Measurements from ENCODE around the gene PDGFRB.

The PDGFRB gene

DNA sequence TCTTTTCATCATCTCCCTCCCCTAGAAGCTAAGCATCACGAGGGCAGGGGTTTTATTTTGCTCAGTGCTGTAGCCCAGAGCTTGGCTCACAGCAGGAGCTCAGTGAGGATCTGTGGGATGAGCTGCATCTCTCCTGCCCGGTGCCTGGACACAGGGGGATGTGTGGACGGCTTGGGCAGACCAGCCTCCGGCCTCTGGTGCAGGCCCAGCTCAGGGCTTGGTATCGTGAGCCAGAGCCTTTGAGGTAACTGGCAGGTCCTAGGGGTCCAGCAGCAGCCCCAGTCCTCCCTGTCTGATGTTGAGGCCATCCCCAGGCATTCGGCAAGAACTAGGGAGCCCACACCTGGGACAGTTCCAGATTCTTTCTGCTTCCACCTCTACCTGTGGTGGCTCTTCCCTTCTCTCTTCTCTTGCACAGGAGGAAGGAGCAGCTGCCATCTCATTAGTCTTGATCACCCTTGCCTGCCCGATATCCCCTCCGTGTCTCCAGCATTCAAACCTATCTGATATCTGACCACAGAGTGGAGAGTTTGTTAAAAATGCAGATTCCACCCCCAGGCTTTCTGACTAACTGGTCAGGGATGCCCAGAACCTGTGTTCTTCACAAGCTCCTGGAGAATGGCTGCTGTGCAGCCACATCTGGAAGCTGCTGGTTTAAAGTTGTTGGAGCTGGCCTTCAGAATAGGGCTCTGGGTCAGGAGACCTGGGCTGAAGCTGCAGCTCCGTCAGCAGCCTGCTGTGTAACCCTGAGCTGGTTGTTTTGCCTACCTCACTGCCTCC lies 26.3 kb upstream of the PDGFRB start:
- DNase-seq (ENCODE audit: low read depth): no peak

DNA sequence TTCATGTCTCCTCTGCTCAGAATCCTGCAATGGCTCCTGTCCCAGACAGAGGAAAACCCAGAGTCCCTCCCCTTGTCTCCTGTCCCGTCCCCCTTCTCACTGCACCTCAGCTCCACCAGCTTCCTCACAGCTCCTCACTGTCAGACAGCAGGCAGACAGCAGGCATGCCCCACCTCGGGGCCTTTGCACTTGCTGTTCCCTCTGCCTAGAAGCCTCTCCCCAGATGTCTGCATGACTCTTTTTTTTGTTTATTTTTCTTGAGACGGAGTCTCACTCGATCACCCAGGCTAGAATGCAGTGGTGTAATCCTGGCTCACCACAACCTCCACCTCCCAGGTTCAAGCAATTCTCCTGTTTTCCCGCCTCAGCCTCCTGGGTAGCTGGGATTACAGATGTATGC lies 25.4 kb upstream of the PDGFRB start:
- DNase-seq (ENCODE audit: low read depth): no peak

DNA sequence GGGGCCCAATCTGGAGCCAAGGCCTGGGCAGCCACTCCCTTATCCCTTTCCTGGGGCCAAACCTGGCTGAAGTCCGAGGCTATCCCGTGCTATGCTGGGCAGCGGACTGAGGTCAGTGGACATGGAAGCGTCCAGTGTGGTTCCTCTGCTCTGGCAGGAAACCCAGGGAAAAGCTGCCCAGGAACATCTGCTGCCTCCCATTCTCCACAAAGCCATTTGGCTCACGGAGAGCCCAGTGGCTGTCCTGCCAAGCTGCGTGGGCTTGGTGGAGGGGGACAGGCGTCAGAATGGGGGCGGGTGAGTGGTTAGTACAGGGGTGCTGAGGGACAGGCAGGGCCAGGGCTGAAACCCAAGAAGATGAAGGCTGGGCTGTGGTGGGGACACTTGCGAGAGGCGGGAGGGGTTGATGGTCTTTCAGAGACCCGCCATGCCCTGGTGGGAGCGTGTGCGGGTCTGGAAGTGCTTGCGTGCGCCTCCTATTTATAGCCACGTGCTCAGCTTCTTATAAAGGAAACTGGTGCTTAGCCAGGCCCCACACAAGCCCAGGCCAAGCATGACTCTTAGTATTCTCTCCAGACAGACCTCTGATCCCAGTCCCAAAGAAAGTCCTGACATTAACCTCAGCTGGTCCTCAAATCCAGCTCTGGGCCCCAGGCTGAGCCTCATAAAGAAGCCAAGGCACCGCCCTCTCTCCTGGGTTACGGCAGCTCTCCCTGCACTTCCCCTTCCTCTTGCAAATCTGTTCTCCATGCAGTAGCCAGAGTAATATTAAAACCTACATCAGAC lies 24.8 kb upstream of the PDGFRB start:
- no peak for DNase-seq (ENCODE audit: low read depth)

DNA sequence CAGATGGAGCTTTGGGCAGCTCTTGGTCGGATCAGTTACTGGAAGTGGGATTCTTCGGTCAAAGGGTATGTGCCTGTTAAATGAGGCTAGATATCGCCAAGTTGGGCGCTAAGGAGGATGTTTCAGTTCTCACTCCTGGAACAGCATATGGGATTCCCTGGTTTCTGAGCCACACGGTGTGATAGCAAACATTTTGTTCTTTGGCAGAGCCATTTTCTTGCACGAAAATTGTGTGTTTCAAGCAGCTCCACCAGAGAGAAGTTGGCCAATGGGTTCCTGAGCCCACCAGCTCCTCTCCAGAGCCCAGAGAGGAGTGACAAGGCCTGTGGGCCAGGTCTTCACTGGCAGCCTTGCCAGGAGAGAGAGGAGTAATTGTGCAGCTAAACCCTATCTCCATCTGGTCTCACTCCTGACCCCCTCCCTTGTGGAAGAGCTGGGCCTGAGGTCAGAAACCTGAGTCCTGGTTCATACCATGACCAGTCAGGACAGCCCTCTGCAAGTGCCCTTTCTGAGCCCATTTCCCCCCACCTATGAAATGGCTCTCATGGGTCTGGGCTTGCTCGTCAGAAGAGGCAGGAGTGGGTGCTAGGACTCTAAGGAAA lies 23.5 kb upstream of the PDGFRB start:
- no peak for DNase-seq (ENCODE audit: low read depth)

DNA sequence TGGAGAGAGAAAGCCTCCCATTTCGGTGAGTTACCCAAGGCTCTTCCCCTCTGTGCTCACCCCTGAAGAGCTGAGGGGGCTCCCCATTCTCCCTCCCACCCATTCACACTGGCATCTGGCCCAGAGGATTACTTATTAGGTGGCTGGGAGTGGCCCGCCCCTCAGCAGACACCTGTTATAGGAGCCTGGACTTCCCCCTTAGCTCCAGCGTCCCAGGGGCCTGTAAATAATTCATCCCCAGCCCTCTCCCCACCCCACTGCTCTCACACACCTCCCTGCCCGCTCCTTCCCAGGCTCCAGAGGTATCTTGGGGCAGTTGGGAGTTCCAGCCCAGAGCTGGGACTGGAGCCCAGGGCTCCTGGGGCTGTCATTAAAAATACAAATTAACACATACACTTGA lies 22.6 kb upstream of the PDGFRB start:
- no peak for DNase-seq (ENCODE audit: low read depth)

DNA sequence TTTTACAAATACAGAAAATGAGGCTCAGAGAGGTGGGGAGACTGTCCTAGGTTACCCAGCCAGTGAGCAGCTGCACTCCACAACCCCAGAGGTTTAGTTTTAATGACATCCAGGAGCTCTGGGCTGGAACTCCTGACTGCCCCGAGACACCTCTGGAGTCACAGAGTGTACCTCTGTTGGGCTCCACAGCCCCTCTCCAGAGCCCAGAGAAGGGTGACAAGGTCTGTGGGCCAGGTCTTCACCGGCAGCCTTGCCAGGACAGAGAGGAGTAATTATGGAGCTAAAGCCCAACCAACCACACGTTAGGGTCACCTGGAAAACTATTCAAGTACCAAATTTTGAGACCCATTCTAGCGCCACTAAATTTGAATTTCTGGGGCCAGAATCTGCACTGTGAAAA lies 22.1 kb upstream of the PDGFRB start:
- DNase-seq (ENCODE audit: low read depth): no peak

DNA sequence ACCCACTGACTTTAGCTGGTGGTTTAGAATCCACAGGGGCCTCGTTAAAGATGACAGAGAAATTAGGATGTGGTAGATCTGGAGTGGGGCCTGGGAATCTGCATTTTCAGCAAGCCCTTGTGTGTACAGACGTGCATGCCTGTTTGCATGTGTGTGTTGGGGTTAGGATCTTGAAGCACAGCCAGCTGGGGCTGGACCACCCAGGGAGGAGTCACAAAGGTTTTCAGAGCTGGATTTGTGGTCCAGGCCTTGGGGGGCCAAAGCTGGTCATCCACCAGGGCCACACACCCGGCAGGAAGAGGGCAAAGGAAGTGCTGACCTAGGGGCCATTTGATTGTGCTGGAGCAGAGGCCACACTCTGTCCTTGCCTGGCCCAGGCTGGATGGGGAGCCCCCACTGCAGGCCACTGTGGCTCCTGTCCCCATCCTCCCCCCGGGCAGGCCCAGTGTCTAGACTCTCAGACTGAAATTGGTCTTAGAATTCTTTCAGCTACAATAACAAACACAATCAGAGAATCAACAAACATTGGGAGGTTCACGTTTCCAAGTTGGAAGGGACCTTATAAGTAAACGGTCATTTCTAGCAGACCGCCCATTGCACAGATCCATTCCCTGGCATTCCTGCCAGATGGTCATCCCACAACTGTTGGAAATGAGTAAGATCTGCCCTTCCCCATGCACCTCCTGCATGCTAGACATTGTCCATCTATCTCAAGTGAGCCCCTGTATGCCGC lies 21.3 kb upstream of the PDGFRB start:
- DNase-seq (ENCODE audit: low read depth): no peak

DNA sequence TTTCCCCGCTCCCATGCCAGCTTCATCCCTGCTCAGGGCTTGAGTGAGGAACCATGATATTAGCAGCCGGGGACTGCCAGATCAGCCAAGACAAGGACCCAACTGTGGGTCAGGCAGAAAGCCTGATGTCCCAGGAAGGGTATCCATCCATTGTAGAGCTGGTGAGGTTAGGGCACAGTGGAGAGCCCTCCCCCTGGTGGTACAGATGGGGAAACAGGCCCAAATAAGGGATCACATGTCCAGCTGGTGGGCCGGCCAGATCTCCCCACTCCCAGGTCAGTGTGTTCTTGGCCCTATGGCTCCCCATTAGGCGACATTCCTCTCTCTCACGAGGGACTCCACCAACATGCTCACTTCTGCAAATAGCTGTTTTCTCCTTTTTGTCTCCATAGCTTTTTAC lies 19.9 kb upstream of the PDGFRB start:
- no peak for DNase-seq (ENCODE audit: low read depth)

DNA sequence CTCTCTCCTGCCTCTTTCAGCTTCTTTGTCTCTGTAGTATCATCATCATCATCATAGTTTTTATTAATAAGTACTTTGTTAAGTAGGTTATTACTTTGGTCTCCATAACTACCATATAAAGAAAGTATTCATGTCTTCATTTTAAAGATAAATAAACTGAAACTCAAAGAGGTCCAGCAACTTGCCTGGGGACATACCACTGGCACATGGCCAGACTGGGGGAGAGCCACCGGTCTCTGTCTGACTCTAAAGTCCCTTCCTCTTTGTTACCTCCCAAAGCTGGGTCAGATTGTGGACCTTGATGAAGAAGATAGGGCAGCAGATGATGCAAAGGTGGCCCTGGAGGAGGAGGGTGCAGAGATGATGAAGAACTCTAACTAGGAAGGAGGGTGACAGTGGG lies 19.4 kb upstream of the PDGFRB start:
- no peak for DNase-seq (ENCODE audit: low read depth)

DNA sequence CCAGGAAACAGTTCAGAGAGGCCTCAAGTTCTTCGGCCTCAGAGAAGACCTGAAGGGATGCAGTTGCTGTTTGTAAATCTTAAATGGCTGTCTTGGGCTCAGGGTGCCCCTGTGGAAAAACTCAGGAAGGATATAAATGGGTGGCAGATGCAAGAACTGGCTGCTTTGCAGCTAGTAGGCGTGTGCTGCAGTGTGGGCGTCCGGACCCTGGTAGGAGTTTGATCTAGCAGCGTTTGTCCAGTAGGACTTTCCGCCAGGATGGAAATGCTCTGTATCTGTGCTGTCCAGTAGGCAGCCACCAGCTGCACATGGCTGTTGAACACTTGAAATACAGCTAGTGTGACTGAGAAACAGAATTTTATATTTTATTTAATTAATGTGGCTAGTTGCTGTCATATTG lies 18.6 kb upstream of the PDGFRB start:
- no peak for DNase-seq (ENCODE audit: low read depth)

DNA sequence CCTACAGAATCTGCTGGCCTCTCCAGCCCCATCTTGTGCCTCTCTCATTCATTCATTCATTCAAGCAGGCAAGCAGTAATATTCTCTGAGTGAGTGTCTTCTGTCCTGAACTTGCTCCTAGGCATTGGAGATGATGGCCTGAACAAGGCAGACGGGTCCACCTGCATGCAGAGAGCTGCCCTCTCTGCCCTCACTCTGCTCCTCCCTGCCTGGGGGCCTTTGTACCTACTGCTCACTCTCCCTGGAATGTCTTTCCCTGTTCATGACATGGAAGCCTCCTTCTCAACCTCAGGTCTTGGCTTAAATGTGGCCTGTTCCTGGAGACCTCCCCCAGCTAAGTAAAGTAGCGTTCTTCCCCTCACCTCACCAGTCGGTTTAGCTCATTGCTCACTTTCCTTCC lies 17.5 kb upstream of the PDGFRB start:
- DNase-seq (ENCODE audit: low read depth): no peak

DNA sequence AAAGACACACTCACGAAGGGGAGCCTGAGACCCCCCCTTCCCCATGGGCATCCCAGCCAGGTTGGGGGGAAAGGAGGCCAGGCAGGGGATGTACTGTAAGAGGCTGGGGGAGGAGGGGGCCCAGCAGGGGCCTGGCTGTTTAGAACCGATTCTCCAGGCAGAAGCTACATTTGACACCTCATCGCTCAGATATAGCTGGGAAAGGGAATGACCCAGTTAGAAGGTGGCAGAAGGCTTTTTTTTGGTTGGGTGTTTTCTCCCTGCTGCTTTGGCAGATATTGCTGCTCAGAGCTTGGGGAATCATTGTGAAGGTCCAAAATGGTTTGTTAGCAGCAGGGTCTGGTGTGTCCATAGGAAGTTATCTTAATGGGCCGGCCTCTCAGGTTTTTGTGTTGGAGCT lies 16.9 kb upstream of the PDGFRB start:
- no peak for DNase-seq (ENCODE audit: low read depth)

DNA sequence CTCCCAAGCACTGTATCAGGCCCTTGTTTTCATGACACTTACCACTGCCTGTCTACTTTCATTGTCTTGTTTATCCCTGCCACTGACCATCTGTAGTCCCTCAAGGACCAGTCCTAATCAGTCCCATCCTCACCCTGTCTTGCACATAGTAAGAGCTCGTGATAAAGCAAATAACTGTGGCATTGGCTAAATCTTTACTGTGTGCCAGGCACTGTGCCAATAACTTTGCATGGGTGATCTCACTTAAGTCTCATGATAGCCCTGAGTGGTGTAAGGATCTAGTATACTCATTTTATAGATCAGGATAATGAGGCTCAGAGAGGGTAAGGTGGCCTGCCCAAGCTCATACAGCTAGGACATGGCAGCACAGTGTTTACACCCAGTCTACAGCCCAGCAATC lies 16.5 kb upstream of the PDGFRB start:
- DNase-seq (ENCODE audit: low read depth): no peak

DNA sequence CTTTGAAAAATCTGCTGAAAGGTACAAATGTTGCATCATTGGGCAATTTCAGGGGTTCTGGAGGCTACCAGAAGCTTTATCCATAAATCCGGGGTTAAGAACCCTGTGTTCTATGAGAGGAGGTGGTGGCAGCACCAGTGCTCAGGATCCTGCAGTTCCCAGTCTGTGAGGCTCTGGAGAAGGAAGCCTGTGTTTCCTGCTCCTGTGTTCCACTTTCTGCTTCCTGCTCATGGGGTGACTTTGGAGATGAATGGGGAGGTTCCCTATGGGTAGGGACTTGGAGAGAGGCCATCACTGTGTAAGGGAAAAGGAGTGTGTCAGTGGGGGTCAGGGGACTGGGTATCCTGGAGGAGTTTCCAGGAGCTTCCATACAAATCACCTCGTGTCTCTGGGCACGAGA lies 13.2 kb upstream of the PDGFRB start:
- DNase-seq (ENCODE audit: low read depth): no peak

DNA sequence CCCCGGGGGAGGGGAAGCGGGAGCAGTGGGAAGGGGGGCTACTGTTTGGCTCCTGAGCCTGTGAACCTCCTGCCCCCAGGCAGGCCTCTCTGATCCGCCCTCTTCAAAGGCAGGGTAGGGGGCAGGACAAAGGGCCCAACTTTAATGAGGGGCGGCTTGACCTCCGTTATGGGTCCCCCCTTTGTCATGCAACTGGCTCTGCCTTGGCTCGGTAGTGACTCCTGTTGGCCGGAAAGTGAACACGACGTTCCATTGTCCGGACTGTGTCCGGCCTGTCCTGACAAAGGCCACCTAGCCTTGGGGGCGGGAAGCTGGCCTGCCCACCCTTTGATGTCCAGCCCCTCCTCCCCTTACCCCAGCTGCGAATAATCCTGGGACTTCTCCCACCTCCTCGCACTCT lies 12.3 kb upstream of the PDGFRB start:
- no peak for DNase-seq (ENCODE audit: low read depth)

DNA sequence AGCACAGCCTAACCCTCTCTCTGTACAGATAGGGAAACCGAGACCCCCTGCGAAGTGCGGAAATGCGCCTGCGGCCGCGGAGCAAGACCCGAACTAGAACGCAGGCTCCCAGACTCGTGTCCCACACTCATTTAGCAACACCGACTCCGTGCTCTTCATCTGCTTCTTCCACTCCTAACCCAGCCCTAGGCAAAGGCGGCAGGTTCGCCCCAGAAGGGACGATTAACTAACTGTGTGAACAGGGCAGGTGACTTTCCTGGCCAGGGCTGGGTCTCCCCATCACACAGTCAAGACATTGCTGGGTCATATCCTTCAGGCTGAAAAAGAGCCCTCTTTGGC lies 11.8 kb upstream of the PDGFRB start:
- DNase-seq (ENCODE audit: low read depth): no peak

DNA sequence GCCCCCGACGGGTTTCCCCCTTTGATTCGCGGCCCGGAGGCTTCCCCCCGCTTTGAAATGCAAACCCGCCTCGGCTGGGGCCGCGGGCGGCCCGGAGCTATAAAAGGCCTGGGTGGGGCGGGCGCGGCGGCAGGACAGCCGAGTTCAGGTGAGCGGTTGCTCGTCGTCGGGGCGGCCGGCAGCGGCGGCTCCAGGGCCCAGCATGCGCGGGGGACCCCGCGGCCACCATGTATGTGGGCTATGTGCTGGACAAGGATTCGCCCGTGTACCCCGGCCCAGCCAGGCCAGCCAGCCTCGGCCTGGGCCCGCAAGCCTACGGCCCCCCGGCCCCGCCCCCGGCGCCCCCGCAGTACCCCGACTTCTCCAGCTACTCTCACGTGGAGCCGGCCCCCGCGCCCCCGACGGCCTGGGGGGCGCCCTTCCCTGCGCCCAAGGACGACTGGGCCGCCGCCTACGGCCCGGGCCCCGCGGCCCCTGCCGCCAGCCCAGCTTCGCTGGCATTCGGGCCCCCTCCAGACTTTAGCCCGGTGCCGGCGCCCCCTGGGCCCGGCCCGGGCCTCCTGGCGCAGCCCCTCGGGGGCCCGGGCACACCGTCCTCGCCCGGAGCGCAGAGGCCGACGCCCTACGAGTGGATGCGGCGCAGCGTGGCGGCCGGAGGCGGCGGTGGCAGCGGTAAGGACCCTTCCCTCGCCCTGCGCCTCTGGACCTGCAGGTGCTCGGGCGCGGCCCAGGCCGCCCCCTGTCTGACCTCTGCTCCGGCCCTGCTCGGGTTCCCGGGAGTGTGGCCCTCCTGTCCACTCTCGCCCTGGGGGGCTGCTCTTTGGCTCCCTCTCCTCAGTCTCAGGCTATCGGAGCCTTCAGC lies 11.2 kb upstream of the PDGFRB start, which contains the start of gene CDX1:
TSS of gene CDX1 (plus strand) at position 129 of the 862 bp plus-strand sequence. CDS start at position 228, 99 bp downstream.
- no peak for DNase-seq (ENCODE audit: low read depth)

DNA sequence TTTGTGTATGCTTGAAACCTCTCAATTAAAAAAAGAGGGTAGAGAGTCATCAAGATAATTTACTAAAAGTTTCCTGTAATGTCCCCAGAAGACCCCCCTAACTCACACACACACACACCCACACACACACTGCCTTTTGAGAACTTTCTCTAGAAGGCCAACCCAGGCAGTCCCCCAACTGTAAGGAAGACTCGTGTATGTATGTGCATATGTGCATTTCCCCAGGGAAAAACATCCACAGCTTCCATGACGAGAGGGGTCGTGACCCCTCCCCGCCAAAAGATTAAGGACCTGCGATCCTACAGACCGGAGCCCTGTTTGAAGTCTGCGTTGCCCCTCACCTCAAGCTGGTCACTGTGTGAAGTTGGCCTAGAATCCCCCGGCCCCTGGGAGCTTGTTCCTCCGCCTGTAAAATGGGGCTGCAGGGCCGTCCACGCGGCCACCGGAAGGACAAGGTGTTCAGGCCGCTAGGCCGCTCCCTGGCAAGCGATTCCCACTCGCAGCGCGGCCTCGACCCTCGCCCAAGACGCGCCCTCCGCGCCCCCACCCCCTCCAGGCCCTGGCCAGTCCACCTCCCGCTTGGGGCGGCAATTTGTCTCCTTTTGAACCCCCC lies 10.5 kb upstream of the PDGFRB start:
- DNase-seq (ENCODE audit: low read depth): no peak

DNA sequence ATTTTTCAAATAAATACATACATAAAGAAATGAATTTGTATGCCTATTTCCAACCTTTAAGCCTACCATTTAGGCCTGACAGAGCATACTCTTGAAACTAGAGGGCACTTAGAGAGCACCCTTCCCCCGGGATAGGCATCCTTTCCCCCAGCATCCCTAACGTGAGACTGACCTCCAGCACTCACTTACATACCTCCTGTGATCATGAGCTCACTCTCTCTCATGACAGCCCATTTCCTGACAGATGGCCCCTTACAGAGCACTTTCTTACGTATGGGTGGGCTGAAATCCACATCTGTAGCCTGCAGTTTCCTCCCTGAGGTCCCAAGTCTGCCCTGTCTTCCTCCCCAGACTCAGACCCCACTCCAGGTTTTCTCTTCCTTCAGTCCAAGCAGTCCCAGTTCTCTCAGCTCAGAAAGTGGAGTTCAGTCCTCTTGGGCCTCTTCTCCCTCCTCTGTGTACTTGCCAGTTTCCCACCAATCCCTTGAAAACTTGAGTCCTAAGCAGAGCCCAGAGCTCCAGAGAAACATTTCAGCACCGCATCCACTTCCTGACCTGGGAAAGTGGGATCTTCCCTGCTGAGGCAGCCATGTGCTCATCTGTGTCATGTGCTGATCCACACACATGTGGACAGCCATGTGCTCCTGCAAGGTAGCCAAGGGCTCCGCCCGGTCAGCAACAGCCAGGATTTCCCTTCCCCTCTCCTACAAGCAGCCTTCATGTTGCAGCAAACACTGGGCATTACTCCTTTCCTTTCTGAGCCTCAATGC lies 8.8 kb upstream of the PDGFRB start:
- no peak for DNase-seq (ENCODE audit: low read depth)

DNA sequence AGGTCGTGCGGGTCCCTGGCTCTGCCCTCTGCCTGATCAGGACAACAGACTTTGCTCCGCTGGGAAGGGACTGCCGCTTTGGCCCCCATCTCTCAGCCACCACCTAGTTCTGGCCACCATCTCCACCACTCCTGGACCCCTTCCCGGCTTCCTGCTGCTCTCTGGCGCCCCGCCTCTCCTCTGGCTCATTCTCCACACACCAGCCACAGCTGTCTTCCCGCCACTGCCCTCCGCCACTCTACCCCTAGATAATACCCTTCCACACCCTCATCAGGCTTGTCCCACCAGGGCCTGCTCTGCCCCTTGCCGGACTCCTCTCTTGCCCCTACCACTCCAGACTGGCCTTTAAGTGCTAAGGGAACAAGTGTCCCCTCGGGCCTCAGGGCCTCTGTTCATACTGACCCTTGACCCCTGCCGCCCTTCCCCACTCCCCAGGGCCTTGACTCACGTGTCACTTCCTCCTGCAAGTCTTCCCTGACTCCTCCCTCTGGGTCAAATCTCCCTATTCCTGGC lies 8.0 kb upstream of the PDGFRB start:
- DNase-seq (ENCODE audit: low read depth): no peak

Measured in activated T-cell treated with anti-CD3 and anti-CD28 coated beads for 48 hours (primary cell).